ENCODE measurements around the gene GRAMD1A. TPM values are rescaled to one million over a fixed set of nuclear protein-coding genes. Genes with fewer than 3 reads are reported as not detected.

GRAMD1A gene
- total RNA-seq, 3 donors from 2014 or later (not counting 1 experiment from before 2014, with no cell fraction given): 57.6 to 80.3 (median 66.6) TPM

- H3K9me3 Mint-ChIP-seq: peaks cover 15 to 33% of the 10 kb centered on the region in 2 donors
Observed at GRCh38 chr19:34961775-34962686, 38.1 kb upstream of the GRAMD1A start.

GRCh38 chr19:34962687-34963572, 37.2 kb upstream of the GRAMD1A start:
- H3K9me3 Mint-ChIP-seq: peaks cover 13 to 30% of the 10 kb centered on the region in 2 donors
- H3K36me3 Mint-ChIP-seq: peaks cover 47% of the 10 kb centered on the region
- intact Hi-C loops (cut with micrococcal nuclease): no loop called here
- no peak for ATAC-seq
- H3K36me3 ChIP-seq (ENCODE audit: control insufficient read depth, insufficient read depth, low read length): peaks cover 33% of the 10 kb centered on the region
- no peaks in the 10 kb centered on the region for H3K27me3 Mint-ChIP-seq (ENCODE audit: low read depth in 2 of 2)
- peak overlapping the region; percentile 88 for H3K4me3 ChIP-seq (ENCODE audit: low read length)
- DNase-seq: peak in 1 of 2 donors; percentile 25
- 26% methylated on average over 14 of the region's 14 CpGs for WGBS (ENCODE audit: insufficient coverage)
- peak overlapping the region; percentile 51 for H3K27ac ChIP-seq (ENCODE audit: low read length)
- H3K4me3 Mint-ChIP-seq: peak overlapping the region; percentile 98
- TF ChIP-seq CTCF (IDR thresholded peaks at IDR 0.05): no peak
- H3K27ac Mint-ChIP-seq: peak overlapping the region; percentile 83 to 94
- no peaks in the 10 kb centered on the region for H3K27me3 ChIP-seq (ENCODE audit: control insufficient read depth, insufficient read depth, low read length)
- H3K9me3 ChIP-seq (ENCODE audit: control insufficient read depth, insufficient read depth, low read length): peaks cover 51% of the 10 kb centered on the region
- H3K4me1 Mint-ChIP-seq: peaks cover 18 to 37% of the 10 kb centered on the region in 2 donors
- peaks cover 30% of the 10 kb centered on the region for H3K4me1 ChIP-seq (ENCODE audit: control insufficient read depth, insufficient read depth, low read length)

More at GRCh38 chr19:34961775-34962686, 38.1 kb upstream of the GRAMD1A start:
- no peak for TF ChIP-seq CTCF (IDR thresholded peaks at IDR 0.05)
- Histone ChIP-seq H3K4me1 (ENCODE audit: control insufficient read depth, insufficient read depth, low read length) (peaks cover 30% of the 10 kb centered on the region), H3K27ac (ENCODE audit: low read length) (peak overlapping the region; percentile 51), H3K27me3 (ENCODE audit: control insufficient read depth, insufficient read depth, low read length) (no peaks in the 10 kb centered on the region), H3K36me3 (ENCODE audit: control insufficient read depth, insufficient read depth, low read length) (peaks cover 35% of the 10 kb centered on the region), H3K4me3 (ENCODE audit: low read length) (no peak overlapping the region), H3K9me3 (ENCODE audit: control insufficient read depth, insufficient read depth, low read length) (peaks cover 60% of the 10 kb centered on the region)
- Mint-ChIP-seq H3K36me3 (peaks cover 53% of the 10 kb centered on the region), H3K27me3 (ENCODE audit: low read depth in 2 of 2) (no peaks in the 10 kb centered on the region), H3K27ac (peak overlapping the region; percentile 83 to 94), H3K4me1 (peaks cover 18 to 37% of the 10 kb centered on the region in 2 donors), H3K4me3 (peak overlapping the region; percentile 98)
- intact Hi-C loops (cut with micrococcal nuclease): no loop called here
- ATAC-seq (peak; percentile 40 to 69 (median 68)), DNase-seq (peak in 1 of 2 donors; percentile 57)
- WGBS (ENCODE audit: insufficient coverage): 79% methylated on average over 5 of the region's 5 CpGs

GRCh38 chr19:34963573-34964406, 36.3 kb upstream of the GRAMD1A start, which contains the start of gene ZNF792:
Gene ZNF792, minus strand, starts transcription at chr19:34964229. Its CDS starts 567 bp downstream, at chr19:34963662.
- Mint-ChIP-seq H3K9me3 (peaks cover 13 to 30% of the 10 kb centered on the region in 2 donors), H3K36me3 (peaks cover 40% of the 10 kb centered on the region), H3K4me3 (peak within 1 kb of the TSS; percentile 98), H3K4me1 (peaks cover 18 to 37% of the 10 kb centered on the region in 2 donors), H3K27ac (peak within 1 kb of the TSS; percentile 83 to 94), H3K27me3 (ENCODE audit: low read depth in 2 of 2) (no peaks in the 10 kb centered on the region)
- intact Hi-C loops (cut with micrococcal nuclease): no loop called here
- peaks cover 42% of the 10 kb centered on the region for H3K9me3 ChIP-seq (ENCODE audit: control insufficient read depth, insufficient read depth, low read length)
- under 1% methylated on average over 78 of the region's 78 CpGs for WGBS (ENCODE audit: insufficient coverage)
- peak within 1 kb of the TSS; percentile 88 for H3K4me3 ChIP-seq (ENCODE audit: low read length)
- peak; percentile 69 to 80 (median 77) for ATAC-seq
- H3K27ac ChIP-seq (ENCODE audit: low read length): peak within 1 kb of the TSS; percentile 51
- peaks cover 24% of the 10 kb centered on the region for H3K36me3 ChIP-seq (ENCODE audit: control insufficient read depth, insufficient read depth, low read length)
- TF ChIP-seq CTCF (IDR thresholded peaks at IDR 0.05): no peak
- no peaks in the 10 kb centered on the region for H3K27me3 ChIP-seq (ENCODE audit: control insufficient read depth, insufficient read depth, low read length)
- H3K4me1 ChIP-seq (ENCODE audit: control insufficient read depth, insufficient read depth, low read length): peaks cover 30% of the 10 kb centered on the region
- DNase-seq: peak; percentile 40 to 65
